Measurements from ENCODE around the gene ADAM29. TPM values are rescaled to one million over a fixed set of nuclear protein-coding genes. Genes with fewer than 3 reads are reported as not detected.
"Not testable (repeated sequence)": the region's sequence is repeated elsewhere in the genome, so short reads cannot be mapped to it uniquely, and the experiment has no call there.

ADAM29 gene
- total RNA-seq, 2 experiments from 2014 or later = not detected

- no peaks in the 10 kb centered on the region for H3K4me1 Mint-ChIP-seq (ENCODE audit: low read depth)
- Histone ChIP-seq H3K27me3 (ENCODE audit: control insufficient read depth in 1 of 2, insufficient read depth in 2 of 2, low read length in 2 of 2) (no peaks in the 10 kb centered on the region), H3K36me3 (ENCODE audit: insufficient read depth, low read length) (no peaks in the 10 kb centered on the region), H3K9me3 (ENCODE audit: control insufficient read depth in 1 of 2, insufficient read depth in 1 of 2, low read length in 2 of 2) (no peaks in the 10 kb centered on the region), H3K27ac (ENCODE audit: low read depth in 1 of 2, low read length in 2 of 2) (no peak overlapping the region), H3K4me3 (ENCODE audit: low read length) (no peak overlapping the region), H3K4me1 (ENCODE audit: insufficient read depth, low read length) (no peaks in the 10 kb centered on the region)
- no peak for TF ChIP-seq CTCF (IDR thresholded peaks at IDR 0.05)
- ChIA-PET POLR2A (no interaction called here), CTCF (no interaction called here)
- DNase-seq (no peak), ATAC-seq (ENCODE audit: poor library complexity) (no peak)
- intact Hi-C loops (cut with DNase I, micrococcal nuclease) = no loop called here
- no peaks in the 10 kb centered on the region for H3K36me3 Mint-ChIP-seq (ENCODE audit: low read depth)
- peaks cover 6% of the 10 kb centered on the region for H3K9me3 Mint-ChIP-seq
- no peak overlapping the region for H3K27ac Mint-ChIP-seq
- H3K27me3 Mint-ChIP-seq = no peaks in the 10 kb centered on the region
- no peak overlapping the region for H3K4me3 Mint-ChIP-seq
These were observed 54.8 kb downstream of the ADAM29 start for GRCh38 chr4:174972911-174973310.

GRCh38 chr4:174973336-174973735 lies 55.2 kb downstream of the ADAM29 start:
- H3K27ac Mint-ChIP-seq = no peak overlapping the region
- no peak overlapping the region for H3K27ac ChIP-seq (ENCODE audit: low read depth in 1 of 2, low read length in 2 of 2)
- ChIA-PET CTCF (no interaction called here), POLR2A (interaction anchor here (0.6 kb wide), 1 partner anchor 1860 kb away, joined by 3 read pairs; no protein-coding TSS in a partner anchor)
- ATAC-seq (ENCODE audit: poor library complexity) = no peak
- no peak for DNase-seq
- H3K9me3 ChIP-seq (ENCODE audit: control insufficient read depth in 1 of 2, insufficient read depth in 1 of 2, low read length in 2 of 2) = no peaks in the 10 kb centered on the region
- H3K4me3 Mint-ChIP-seq = no peak overlapping the region
- H3K27me3 Mint-ChIP-seq = no peaks in the 10 kb centered on the region
- intact Hi-C loops (cut with DNase I, micrococcal nuclease) = no loop called here
- H3K4me1 Mint-ChIP-seq (ENCODE audit: low read depth) = no peaks in the 10 kb centered on the region
- H3K4me1 ChIP-seq (ENCODE audit: insufficient read depth, low read length) = no peaks in the 10 kb centered on the region
- H3K27me3 ChIP-seq (ENCODE audit: control insufficient read depth in 1 of 2, insufficient read depth in 2 of 2, low read length in 2 of 2) = no peaks in the 10 kb centered on the region
- peaks cover 6% of the 10 kb centered on the region for H3K9me3 Mint-ChIP-seq
- no peak for TF ChIP-seq CTCF (IDR thresholded peaks at IDR 0.05)
- H3K36me3 Mint-ChIP-seq (ENCODE audit: low read depth) = no peaks in the 10 kb centered on the region
- H3K36me3 ChIP-seq (ENCODE audit: insufficient read depth, low read length) = no peaks in the 10 kb centered on the region
- H3K4me3 ChIP-seq (ENCODE audit: low read length) = no peak overlapping the region

GRCh38 chr4:174983128-174983750 lies 65.1 kb downstream of the ADAM29 start:
- Histone ChIP-seq H3K27me3 (ENCODE audit: control insufficient read depth in 1 of 2, insufficient read depth in 2 of 2, low read length in 2 of 2) (no peaks in the 10 kb centered on the region), H3K4me3 (ENCODE audit: low read length) (no peak overlapping the region), H3K36me3 (ENCODE audit: insufficient read depth, low read length) (no peaks in the 10 kb centered on the region), H3K4me1 (ENCODE audit: insufficient read depth, low read length) (no peaks in the 10 kb centered on the region), H3K27ac (ENCODE audit: low read depth in 1 of 2, low read length in 2 of 2) (no peak overlapping the region), H3K9me3 (ENCODE audit: control insufficient read depth in 1 of 2, insufficient read depth in 1 of 2, low read length in 2 of 2) (peaks cover 10 to 13% of the 10 kb centered on the region in 2 experiments)
- Mint-ChIP-seq H3K27ac (no peak overlapping the region), H3K27me3 (no peaks in the 10 kb centered on the region), H3K4me1 (ENCODE audit: low read depth) (no peaks in the 10 kb centered on the region), H3K36me3 (ENCODE audit: low read depth) (no peaks in the 10 kb centered on the region), H3K4me3 (no peak overlapping the region), H3K9me3 (peaks cover 19% of the 10 kb centered on the region)
- ATAC-seq (ENCODE audit: poor library complexity) (no peak), DNase-seq (no peak)
- ChIA-PET POLR2A (no interaction called here), CTCF (no interaction called here)
- no peak for TF ChIP-seq CTCF (IDR thresholded peaks at IDR 0.05)
- intact Hi-C loops (cut with DNase I, micrococcal nuclease) = no loop called here

- H3K27me3 ChIP-seq (ENCODE audit: control insufficient read depth in 1 of 2, insufficient read depth in 2 of 2, low read length in 2 of 2); H3K4me3 Mint-ChIP-seq; ATAC-seq (ENCODE audit: poor library complexity); H3K4me3 ChIP-seq (ENCODE audit: low read length); intact Hi-C loops (cut with DNase I, micrococcal nuclease); CTCF ChIA-PET; H3K36me3 Mint-ChIP-seq (ENCODE audit: low read depth); DNase-seq; H3K36me3 ChIP-seq (ENCODE audit: insufficient read depth, low read length); POLR2A ChIA-PET; H3K27ac ChIP-seq (ENCODE audit: low read depth in 1 of 2, low read length in 2 of 2); H3K27me3 Mint-ChIP-seq; H3K4me1 Mint-ChIP-seq (ENCODE audit: low read depth); H3K27ac Mint-ChIP-seq; H3K4me1 ChIP-seq (ENCODE audit: insufficient read depth, low read length): not testable (repeated sequence)
- H3K9me3 Mint-ChIP-seq = peaks cover 19% of the 10 kb centered on the region
- peaks cover 10 to 13% of the 10 kb centered on the region in 2 experiments for H3K9me3 ChIP-seq (ENCODE audit: control insufficient read depth in 1 of 2, insufficient read depth in 1 of 2, low read length in 2 of 2)
These were observed 65.7 kb downstream of the ADAM29 start for GRCh38 chr4:174983870-174984269.
